D721Med (cell line): Measurements from ENCODE around the gene SLC10A2.
"Not testable (repeated sequence)": the region's sequence is repeated elsewhere in the genome, so short reads cannot be mapped to it uniquely, and the experiment has no call there.

ENCODE experiments used
- DNase-seq: peaks from one replicate; pipeline ENCODE4 v3.0.0; 2011; ENCODE audit warnings: low spot score; ENCODE audit not compliant: insufficient read length
- FAIRE-seq: peaks from 2 replicates; lab custom pipeline; 2011; peaks lifted over from hg19 to GRCh38; lab: Jason Lieb, UNC
- TF ChIP-seq, protein P1 (sequence below): IDR thresholded peaks from 2 replicates; pipeline ENCODE4 v1.5.1; 2012; ENCODE audit warnings: mild to moderate bottlenecking, control low read depth; ENCODE audit not compliant: insufficient read depth; ENCODE audit errors: missing control alignments

The SLC10A2 gene

DNA sequence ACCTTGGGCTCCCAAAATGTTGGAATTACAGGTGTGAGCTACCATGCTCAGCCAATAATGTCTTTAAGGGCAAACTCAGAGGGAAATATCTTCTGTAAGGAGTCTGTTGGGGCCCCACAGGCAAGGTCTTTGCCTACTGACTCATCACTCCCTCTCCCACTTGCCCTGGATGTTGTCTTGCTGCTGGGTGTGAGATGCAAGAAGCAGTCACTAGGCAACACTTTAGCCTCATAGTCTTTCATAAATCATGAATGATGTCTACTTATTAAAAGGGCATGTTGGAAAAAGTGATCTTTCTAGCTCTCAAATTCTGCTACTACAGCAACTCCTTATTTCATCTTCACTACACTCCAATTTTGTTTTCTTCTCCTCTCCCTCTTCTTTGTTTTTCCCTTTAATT lies 34.6 kb upstream of the SLC10A2 start:
- DNase-seq = no peak
- TF ChIP-seq, protein P1, sequence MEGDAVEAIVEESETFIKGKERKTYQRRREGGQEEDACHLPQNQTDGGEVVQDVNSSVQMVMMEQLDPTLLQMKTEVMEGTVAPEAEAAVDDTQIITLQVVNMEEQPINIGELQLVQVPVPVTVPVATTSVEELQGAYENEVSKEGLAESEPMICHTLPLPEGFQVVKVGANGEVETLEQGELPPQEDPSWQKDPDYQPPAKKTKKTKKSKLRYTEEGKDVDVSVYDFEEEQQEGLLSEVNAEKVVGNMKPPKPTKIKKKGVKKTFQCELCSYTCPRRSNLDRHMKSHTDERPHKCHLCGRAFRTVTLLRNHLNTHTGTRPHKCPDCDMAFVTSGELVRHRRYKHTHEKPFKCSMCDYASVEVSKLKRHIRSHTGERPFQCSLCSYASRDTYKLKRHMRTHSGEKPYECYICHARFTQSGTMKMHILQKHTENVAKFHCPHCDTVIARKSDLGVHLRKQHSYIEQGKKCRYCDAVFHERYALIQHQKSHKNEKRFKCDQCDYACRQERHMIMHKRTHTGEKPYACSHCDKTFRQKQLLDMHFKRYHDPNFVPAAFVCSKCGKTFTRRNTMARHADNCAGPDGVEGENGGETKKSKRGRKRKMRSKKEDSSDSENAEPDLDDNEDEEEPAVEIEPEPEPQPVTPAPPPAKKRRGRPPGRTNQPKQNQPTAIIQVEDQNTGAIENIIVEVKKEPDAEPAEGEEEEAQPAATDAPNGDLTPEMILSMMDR = no peak
- FAIRE-seq = no peak

DNA sequence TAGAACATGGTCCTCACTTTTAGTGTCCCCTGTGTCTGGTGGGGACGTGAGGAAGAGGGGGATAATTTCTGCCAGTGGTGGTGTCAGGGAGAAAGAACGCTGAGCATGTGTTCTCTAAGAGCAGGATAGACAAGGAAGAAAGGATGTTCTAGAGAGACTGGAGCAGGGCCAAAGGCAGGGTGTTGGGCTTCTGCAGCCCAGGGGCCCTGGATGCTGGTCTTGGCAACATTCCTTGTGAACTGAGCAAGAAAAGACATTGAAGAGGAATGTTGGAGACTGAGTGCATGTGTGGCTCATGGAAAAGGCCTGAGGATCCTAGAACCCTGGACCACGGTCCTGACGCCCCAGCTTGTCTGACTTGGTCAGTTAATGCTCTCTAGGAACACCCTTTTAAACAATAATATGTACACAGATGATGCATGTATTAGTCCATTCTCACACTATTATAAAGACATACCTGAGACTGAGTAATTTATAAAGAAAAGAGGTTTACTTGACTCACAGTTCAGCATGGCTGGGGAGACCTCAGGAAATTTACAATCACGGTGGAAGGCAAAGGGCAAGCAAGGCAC lies 33.6 kb upstream of the SLC10A2 start:
- TF ChIP-seq, protein P1 = no peak
- DNase-seq = no peak
- no peak for FAIRE-seq

DNA sequence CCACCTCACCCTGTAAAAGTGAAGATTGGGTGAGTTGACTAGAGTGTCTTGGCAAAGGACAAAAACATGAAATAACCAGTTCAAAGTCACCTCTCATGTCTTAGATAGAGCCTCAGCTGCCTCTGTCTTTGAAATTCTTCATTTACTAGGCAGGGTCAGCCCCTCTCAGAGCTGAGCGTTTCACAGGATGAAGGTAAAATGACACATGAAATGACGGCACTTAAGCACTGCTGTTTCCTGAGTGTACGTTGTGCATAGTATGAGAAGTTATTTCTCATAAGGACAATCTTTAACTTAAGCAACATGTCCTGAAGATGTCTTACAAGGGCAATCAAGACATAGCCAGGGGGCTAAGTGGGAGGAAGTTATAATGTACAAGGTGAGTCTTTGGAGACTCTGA lies 32.3 kb upstream of the SLC10A2 start:
- TF ChIP-seq, protein P1 = no peak
- DNase-seq (no peak), FAIRE-seq (no peak)

DNA sequence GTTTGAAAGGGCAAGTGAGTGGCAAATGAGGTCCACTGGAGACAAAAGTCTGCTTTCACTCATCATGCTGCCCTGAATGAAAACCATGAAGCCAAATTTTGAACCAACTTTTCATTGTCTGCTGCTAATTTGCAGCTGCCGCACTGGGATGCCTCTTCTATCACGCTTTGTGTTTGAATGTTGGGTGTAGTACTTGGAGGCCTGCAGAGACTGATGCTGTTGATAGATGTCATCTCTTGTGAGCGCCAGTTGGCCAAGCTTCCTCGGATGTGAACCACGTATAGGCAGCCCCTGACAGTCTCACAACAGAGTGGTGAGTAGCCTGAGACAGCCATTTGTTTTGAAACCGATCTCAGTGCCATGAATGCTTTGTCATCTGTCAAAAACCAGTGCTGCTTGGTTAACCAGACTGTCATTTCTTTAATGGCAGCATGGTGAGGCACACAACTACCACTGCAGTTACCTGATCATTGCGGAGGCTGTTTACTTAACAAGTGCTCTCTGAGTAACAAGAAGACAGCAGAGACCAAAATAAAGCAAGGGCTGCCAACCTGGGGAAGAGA lies 31.2 kb upstream of the SLC10A2 start:
- TF ChIP-seq, protein P1 = no peak
- FAIRE-seq = no peak
- DNase-seq = no peak

DNA sequence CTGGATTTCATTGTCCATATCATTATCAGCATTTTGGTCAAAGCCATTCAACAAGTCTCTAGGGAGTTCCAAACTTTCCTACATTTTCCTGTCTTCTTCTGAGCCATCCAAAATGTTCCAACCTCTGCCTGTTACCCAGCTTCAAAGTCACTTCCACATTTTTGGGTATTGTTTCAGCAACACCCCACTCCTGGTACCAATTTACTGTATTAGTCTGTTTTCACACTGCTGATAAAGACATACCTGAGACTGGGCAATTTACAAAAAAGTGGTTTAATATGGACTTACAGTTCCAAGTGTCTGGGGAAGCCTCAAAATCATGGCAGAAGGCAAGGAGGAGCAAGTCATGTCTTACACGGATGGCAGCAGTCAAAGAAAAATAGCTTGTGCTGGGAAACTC lies 27.4 kb upstream of the SLC10A2 start:
- FAIRE-seq, DNase-seq: not testable (repeated sequence)

DNA sequence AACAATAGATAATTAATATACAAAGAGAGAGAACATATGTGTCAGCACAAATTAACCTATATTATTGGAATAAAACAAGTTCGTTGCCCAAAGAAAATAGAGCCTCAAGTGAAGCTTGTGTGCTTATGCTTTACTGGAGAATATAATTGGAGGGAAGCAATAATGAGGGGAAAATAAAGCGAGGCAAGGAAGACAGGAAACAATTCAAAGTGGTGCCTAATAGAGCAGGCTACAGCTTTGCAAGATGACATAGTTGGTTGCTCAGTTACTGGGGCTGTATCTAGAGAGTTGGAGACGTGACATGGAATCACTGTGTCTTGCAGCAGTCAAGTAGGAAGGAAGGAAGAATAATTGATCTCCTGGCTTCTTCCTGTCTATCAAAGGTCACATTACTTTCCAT lies 21.1 kb upstream of the SLC10A2 start:
- DNase-seq (no peak), FAIRE-seq (no peak)
- TF ChIP-seq, protein P1 = no peak

DNA sequence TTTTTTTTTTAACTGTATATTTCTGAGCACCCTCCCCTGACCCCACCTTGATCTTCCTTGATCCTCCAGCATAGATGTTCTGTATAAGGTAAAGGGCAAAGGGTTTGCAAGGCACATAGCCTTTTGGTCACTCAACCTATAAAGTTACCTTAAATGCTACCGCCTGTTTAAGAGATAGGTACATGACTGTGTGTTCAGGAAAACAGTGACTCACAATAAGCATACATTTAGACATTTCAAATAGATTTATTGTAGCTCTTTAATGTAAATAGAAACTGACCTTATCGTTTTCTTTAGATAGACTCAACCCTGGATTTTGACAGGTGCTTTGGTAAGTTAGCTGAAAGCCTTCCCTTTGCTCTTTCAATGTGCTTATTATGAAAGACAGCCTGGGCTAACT lies 15.2 kb upstream of the SLC10A2 start:
- DNase-seq (no peak), FAIRE-seq (no peak)
- TF ChIP-seq, protein P1 = no peak
